Panc1 (cell line): ENCODE data around the gene HELT. TPM values are rescaled to one million over a fixed set of nuclear protein-coding genes. Genes with fewer than 3 reads are reported as not detected.

Experiments used
- ATAC-seq: fragments of 200-7000 bp; cut with Tn5 transposase; 2 replicates; pipeline ENCODE4 v1.9.1; 2020; ENCODE audit warnings: mild to moderate bottlenecking, moderate library complexity
- BruUV-seq: library from RNA; stranded (reverse); fragments of 400-500 nt; replicated peaks from 2 replicates; lab custom pipeline; 2021; lab: Mats Ljungman, UMichigan
- CTCF ChIA-PET: fragments of 300-600 bp; sonication (Branson Sonifier 250); formaldehyde crosslinking; loops from one replicate; lab custom pipeline; 2022; ENCODE audit warnings: antibody characterized with exemption; lab: Charles Lee
- POLR2A ChIA-PET: fragments of 300-600 bp; sonication (Branson Sonifier 250); formaldehyde crosslinking; loops from one replicate; lab custom pipeline; 2022; ENCODE audit warnings: antibody characterized with exemption; lab: Charles Lee
- DNase-seq: peaks from one replicate; pipeline ENCODE4 v3.0.0-alpha.2; 2010; ENCODE audit warnings: low read depth, low spot score
- H3K27ac ChIP-seq: 2 replicates; pipeline ENCODE4 v1.5.1; 2011; ENCODE audit warnings: mild to moderate bottlenecking, low read length, inconsistent platforms
- H3K27me3 ChIP-seq: fragments of 200-500 bp; sonication (Bioruptor generic); 2 replicates; pipeline ENCODE4 v1.6.0; 2014; ENCODE audit warnings: low read length, inconsistent platforms; ENCODE audit not compliant: control insufficient read depth, insufficient read depth
- H3K36me3 ChIP-seq: fragments of 200-500 bp; sonication (Bioruptor generic); 2 replicates; pipeline ENCODE4 v1.5.1; 2014; ENCODE audit warnings: inconsistent platforms, mild to moderate bottlenecking, low read length, moderate library complexity; ENCODE audit not compliant: control insufficient read depth, insufficient read depth
- H3K4me1 ChIP-seq: 2 replicates; pipeline ENCODE4 v1.5.1; 2011; ENCODE audit warnings: inconsistent platforms, mild to moderate bottlenecking, low read length, moderate library complexity; ENCODE audit not compliant: control insufficient read depth, insufficient read depth
- H3K4me3 ChIP-seq, 2 experiments: 2 replicates each; pipeline ENCODE4 v1.5.1; 2011 to 2012; ENCODE audit warnings: low read depth in 2 of 2, low read length in 2 of 2, mild to moderate bottlenecking in 2 of 2, inconsistent platforms in 1 of 2, moderate library complexity in 1 of 2
- H3K9me3 ChIP-seq: fragments of 200-500 bp; sonication (Bioruptor generic); 2 replicates; pipeline ENCODE4 v1.5.1; 2014; ENCODE audit warnings: low read depth, mild to moderate bottlenecking, inconsistent platforms, low read length, moderate library complexity; ENCODE audit not compliant: control insufficient read depth, insufficient read depth
- POLR2AphosphoS5 ChIP-seq: IDR thresholded peaks from 2 replicates; pipeline ENCODE4 v1.6.1; 2012; ENCODE audit warnings: mild to moderate bottlenecking, low read depth, low read length, moderate library complexity
- SIN3A ChIP-seq: IDR thresholded peaks from 2 replicates; pipeline ENCODE4 v1.6.1; 2012; ENCODE audit warnings: low read depth, mild to moderate bottlenecking, low read length, moderate library complexity, borderline replicate concordance; ENCODE audit not compliant: insufficient read depth
- TCF7L2 ChIP-seq: IDR thresholded peaks from 2 replicates; pipeline ENCODE4 v1.6.1; 2011; ENCODE audit warnings: mild to moderate bottlenecking, low read depth, low read length, inconsistent platforms
- in situ Hi-C: cut with HindIII; loops from 2 replicates; pipeline ENCODE4 v1.10.0; 2016; ENCODE audit warnings: low sequenced_read_pairs, low pct_unique_long_range_greater_than_20kb
- intact Hi-C: fragments of 100-400 bp; cut with micrococcal nuclease; formaldehyde crosslinking; loops from one replicate; pipeline ENCODE4 v1.10.0; 2022; ENCODE audit not compliant: unreplicated experiment
- total RNA-seq: library from RNA; stranded (reverse); gene quantifications from one replicate; pipeline ENCODE4 v1.2.1, GENCODE V29; 2021; ENCODE audit not compliant: unreplicated experiment
- TF ChIP-seq, protein P1 (sequence below): fragments of 450-650 bp; IDR thresholded peaks from 2 replicates; pipeline ENCODE4 v1.5.1; 2017; ENCODE audit warnings: mild to moderate bottlenecking
- TF ChIP-seq, protein P2 (sequence below), 2 experiments: IDR thresholded peaks; 2 replicates each; pipeline ENCODE4 v1.6.1; 2011 to 2012; ENCODE audit warnings: low read depth in 2 of 2, control low read depth in 1 of 2, low read length in 1 of 2, mild to moderate bottlenecking in 1 of 2, moderate library complexity in 1 of 2; ENCODE audit not compliant: insufficient read depth in 1 of 2

The HELT gene
- total RNA-seq, 1 experiment from 2014 or later, result not detected

DNA sequence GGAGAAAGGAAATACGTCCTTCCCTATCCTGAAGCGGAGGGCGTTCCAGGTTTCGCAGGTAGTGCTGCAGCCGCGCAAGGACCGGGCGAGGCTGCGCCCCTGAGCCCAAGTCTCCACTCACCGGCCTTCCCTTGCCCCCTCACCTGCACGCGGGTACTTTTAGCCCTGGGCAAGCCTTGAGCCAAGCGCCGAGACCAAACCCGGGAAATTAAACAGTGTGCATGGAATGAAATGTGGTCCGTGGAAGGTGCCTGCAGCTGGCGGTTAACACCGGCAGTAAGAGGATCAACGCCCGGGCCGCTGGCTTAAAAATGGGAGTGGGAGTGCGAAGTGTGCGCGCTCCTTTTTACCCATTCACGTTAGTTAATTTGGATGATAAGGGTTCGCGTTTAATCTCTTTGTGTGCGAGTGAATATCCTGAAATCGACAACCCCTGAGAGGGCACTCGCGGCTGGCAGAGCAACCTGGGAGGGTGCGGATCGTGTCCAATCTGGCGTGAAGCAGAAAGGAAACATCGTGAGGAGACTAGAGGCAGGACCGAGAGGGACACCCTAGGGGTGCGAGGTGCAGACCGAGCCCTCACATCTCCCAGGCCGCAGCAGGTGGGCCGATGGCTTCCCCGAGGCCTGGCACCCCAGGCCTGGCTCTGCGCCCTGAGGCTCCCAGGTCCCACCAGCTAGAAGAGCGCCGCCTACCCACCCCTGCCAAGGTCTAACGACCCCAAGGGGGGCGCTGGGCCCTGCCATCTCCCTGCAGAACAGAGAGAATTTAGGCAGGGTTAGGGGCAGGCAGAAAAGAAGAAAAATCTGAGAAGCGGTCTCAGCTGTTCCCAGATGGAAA lies 2.0 kb upstream of the HELT start:
- DNase-seq (no peak), ATAC-seq (no peak)
- Histone ChIP-seq H3K27ac (no peak overlapping the region), H3K27me3 (peaks cover 3% of the 10 kb centered on the region; the same call in 1 of the 2 replicates), H3K36me3 (no peaks in the 10 kb centered on the region), H3K4me1 (no peaks in the 10 kb centered on the region; the same call in 1 of the 2 replicates), H3K4me3 (no peak overlapping the region), H3K9me3 (no peaks in the 10 kb centered on the region)
- TF ChIP-seq, protein P1, sequence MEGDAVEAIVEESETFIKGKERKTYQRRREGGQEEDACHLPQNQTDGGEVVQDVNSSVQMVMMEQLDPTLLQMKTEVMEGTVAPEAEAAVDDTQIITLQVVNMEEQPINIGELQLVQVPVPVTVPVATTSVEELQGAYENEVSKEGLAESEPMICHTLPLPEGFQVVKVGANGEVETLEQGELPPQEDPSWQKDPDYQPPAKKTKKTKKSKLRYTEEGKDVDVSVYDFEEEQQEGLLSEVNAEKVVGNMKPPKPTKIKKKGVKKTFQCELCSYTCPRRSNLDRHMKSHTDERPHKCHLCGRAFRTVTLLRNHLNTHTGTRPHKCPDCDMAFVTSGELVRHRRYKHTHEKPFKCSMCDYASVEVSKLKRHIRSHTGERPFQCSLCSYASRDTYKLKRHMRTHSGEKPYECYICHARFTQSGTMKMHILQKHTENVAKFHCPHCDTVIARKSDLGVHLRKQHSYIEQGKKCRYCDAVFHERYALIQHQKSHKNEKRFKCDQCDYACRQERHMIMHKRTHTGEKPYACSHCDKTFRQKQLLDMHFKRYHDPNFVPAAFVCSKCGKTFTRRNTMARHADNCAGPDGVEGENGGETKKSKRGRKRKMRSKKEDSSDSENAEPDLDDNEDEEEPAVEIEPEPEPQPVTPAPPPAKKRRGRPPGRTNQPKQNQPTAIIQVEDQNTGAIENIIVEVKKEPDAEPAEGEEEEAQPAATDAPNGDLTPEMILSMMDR, result no peak
- TF ChIP-seq POLR2AphosphoS5 (no peak), TCF7L2 (no peak)
- TF ChIP-seq, protein P2, sequence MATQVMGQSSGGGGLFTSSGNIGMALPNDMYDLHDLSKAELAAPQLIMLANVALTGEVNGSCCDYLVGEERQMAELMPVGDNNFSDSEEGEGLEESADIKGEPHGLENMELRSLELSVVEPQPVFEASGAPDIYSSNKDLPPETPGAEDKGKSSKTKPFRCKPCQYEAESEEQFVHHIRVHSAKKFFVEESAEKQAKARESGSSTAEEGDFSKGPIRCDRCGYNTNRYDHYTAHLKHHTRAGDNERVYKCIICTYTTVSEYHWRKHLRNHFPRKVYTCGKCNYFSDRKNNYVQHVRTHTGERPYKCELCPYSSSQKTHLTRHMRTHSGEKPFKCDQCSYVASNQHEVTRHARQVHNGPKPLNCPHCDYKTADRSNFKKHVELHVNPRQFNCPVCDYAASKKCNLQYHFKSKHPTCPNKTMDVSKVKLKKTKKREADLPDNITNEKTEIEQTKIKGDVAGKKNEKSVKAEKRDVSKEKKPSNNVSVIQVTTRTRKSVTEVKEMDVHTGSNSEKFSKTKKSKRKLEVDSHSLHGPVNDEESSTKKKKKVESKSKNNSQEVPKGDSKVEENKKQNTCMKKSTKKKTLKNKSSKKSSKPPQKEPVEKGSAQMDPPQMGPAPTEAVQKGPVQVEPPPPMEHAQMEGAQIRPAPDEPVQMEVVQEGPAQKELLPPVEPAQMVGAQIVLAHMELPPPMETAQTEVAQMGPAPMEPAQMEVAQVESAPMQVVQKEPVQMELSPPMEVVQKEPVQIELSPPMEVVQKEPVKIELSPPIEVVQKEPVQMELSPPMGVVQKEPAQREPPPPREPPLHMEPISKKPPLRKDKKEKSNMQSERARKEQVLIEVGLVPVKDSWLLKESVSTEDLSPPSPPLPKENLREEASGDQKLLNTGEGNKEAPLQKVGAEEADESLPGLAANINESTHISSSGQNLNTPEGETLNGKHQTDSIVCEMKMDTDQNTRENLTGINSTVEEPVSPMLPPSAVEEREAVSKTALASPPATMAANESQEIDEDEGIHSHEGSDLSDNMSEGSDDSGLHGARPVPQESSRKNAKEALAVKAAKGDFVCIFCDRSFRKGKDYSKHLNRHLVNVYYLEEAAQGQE (IDR thresholded peaks at IDR 0.05; ENCODE audit: insufficient read depth in 1 of 2, low read depth in 2 of 2, low read length in 1 of 2), result no peak
- ChIA-PET POLR2A (no interaction called here), CTCF (no interaction called here)
- no TSS peak for BruUV-seq
- intact Hi-C loops, result no loop called here
- in situ Hi-C loops, result no loop called here

DNA sequence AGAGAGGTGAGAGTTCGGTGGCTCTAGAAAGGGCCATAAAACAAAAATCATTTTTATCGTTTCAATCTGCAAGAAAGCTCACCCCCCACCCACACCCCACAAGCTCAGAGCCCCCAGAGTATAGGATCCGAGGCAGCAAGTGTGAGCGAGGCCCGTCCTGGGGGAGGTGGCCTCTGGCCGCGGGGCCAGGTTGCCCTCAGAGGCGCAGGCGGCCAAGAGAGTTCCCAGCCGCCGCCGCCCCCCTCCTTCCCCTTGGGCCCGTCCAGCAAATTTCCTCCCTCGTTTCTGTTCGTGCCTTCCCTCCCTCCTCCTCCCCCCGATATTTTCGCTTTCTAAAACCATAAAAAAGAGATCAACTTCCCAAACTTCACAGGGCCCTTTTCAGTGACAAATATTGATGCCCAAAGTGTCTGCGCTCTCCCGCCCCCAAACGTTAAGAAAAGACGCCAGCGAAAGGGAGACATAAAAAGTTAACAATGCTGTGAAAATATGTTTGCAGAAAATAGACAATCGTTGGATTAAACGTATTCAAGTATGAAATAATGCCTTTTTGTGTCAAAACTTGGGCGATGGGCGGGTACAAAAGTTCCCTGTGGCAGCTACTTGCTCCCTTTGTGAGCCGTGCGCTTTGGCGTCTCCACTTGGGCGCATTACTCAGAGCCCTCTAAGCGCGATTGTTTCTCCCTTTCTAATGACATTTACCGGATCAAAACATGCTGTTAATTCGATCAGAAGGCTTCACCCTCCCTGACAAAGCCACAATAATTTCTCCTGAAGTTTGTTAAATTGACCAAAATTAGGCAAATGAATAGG lies 1.1 kb upstream of the HELT start:
- BruUV-seq, result no TSS peak
- intact Hi-C loops, result no loop called here
- POLR2A ChIA-PET, result no interaction called here
- Histone ChIP-seq H3K27me3 (peaks cover 8% of the 10 kb centered on the region; the same call in 1 of the 2 replicates), H3K4me3 (no peak overlapping the region), H3K36me3 (no peaks in the 10 kb centered on the region), H3K27ac (no peak overlapping the region), H3K9me3 (no peaks in the 10 kb centered on the region), H3K4me1 (no peaks in the 10 kb centered on the region; the same call in 1 of the 2 replicates)
- ATAC-seq, result no peak
- CTCF ChIA-PET, result no interaction called here
- no peak for DNase-seq
- TF ChIP-seq, protein P2 (IDR thresholded peaks at IDR 0.05; ENCODE audit: insufficient read depth in 1 of 2, low read depth in 2 of 2, low read length in 1 of 2), result no peak
- TF ChIP-seq TCF7L2, result no peak
- TF ChIP-seq POLR2AphosphoS5, result no peak
- no peak for TF ChIP-seq SIN3A
- TF ChIP-seq, protein P1, result no peak
- in situ Hi-C loops, result no loop called here
